Testis (tissue), 3 donors: Measurements from ENCODE around the gene CYTH2. TPM values are rescaled to one million over a fixed set of nuclear protein-coding genes. Genes with fewer than 3 reads are reported as not detected.
"Not testable (repeated sequence)": the region's sequence is repeated elsewhere in the genome, so short reads cannot be mapped to it uniquely, and the experiment has no call there.

Experiments
- DNase-seq: peaks from one replicate; pipeline ENCODE4 v3.0.0-alpha.2; 2019
- H3K27ac ChIP-seq, 2 donors: fragments of 200-600 bp; sonication (generic); one replicate each; pipeline ENCODE4 v1.5.1; 2019
- H3K27me3 ChIP-seq: fragments of 200-600 bp; sonication (generic); one replicate; pipeline ENCODE4 v1.5.1; 2019
- H3K36me3 ChIP-seq: fragments of 200-600 bp; sonication (generic); one replicate; pipeline ENCODE4 v1.5.1; 2017; ENCODE audit warnings: low read depth; ENCODE audit errors: missing control alignments
- H3K4me1 ChIP-seq: fragments of 200-600 bp; sonication (generic); one replicate; pipeline ENCODE4 v1.5.1; 2019
- H3K4me3 ChIP-seq, 2 donors: fragments of 200-600 bp; sonication (generic); one replicate each; pipeline ENCODE4 v1.5.1; 2017 to 2019
- H3K9me3 ChIP-seq: fragments of 200-600 bp; sonication (generic); one replicate; pipeline ENCODE4 v1.5.1; 2017
- POLR2A ChIP-seq: fragments of 450-650 bp; IDR thresholded peaks from one replicate; pipeline ENCODE4 v1.6.1; 2017; ENCODE audit warnings: antibody characterized with exemption, mild to moderate bottlenecking, moderate library complexity
- WGBS, 2 donors: methylation state at CpG; one replicate each; pipeline ENCODE4 v1.1.5; 2018; 5-methylcytosine and 5-hydroxymethylcytosine counted together
- intact Hi-C: fragments of 100-400 bp; cut with DNase I; formaldehyde crosslinking; loops from one replicate; pipeline ENCODE4 v1.15.1; 2023; ENCODE audit warnings: low total_unique reads
- polyA plus RNA-seq: library from polyadenylated mRNA; stranded (reverse); fragments of 350-450 nt; fragmentation: Illumina TruSeq; extraction: RNeasy Lipid Tissue Mini Kit (QIAGEN cat#74804); gene quantifications from one replicate; pipeline ENCODE4 v1.2.3, GENCODE V29; 2014; ENCODE audit warnings: low read depth, low replicate concordance; ENCODE audit not compliant: insufficient read depth
- total RNA-seq, 2 donors: library from RNA; depleted of rRNA; stranded (reverse); fragments of >200 nt; gene quantifications; one replicate each; pipeline ENCODE4 v1.2.3, GENCODE V29; 2016
- TF ChIP-seq, protein P1 (sequence below), 3 experiments: fragments of 450-650 bp in 2 of 3; fragments of 200-600 bp in 1 of 3; sonication (generic) in 1 of 3; IDR thresholded peaks; one replicate each; pipeline ENCODE4 v1.5.1; 2016 to 2019; ENCODE audit warnings: antibody characterized with exemption in 3 of 3, mild to moderate bottlenecking in 2 of 3, moderate library complexity in 1 of 3

CYTH2 gene
- total and polyA plus RNA-seq, 3 donors from 2014 or later = 92.7 to 132 (median 123) TPM

DNA sequence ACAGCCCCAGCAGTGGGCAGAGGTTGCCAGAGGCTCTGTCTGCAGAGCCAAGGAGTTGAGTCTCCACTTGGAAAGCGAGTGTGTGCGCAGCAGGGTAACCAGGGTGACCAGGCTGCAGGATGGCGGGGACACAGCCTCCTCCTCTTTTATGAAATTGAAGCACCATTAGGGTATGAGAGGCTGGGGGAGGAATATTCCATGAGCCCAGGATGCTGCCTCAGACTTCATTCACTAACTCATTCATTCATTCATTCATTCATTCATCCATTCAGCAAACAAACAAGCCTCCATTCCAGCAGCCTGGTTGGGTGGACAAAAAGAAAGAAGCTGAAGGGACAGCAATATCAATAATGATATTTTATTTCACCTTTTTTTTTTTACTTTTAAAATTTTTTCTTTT lies 49.0 kb downstream of the CYTH2 start:
- peaks cover 8% of the 10 kb centered on the region for H3K4me1 ChIP-seq
- no peaks in the 10 kb centered on the region for H3K27me3 ChIP-seq
- H3K9me3 ChIP-seq = no peaks in the 10 kb centered on the region
- H3K36me3 ChIP-seq = no peaks in the 10 kb centered on the region
- no peak overlapping the region for H3K4me3 ChIP-seq
- DNase-seq = no peak
- 87 to 97% methylated on average over 3 of the region's 3 CpGs for WGBS, 2 donors
- intact Hi-C loops = no loop called here
- no peak overlapping the region for H3K27ac ChIP-seq
- no peak for TF ChIP-seq POLR2A
- TF ChIP-seq, protein P1, sequence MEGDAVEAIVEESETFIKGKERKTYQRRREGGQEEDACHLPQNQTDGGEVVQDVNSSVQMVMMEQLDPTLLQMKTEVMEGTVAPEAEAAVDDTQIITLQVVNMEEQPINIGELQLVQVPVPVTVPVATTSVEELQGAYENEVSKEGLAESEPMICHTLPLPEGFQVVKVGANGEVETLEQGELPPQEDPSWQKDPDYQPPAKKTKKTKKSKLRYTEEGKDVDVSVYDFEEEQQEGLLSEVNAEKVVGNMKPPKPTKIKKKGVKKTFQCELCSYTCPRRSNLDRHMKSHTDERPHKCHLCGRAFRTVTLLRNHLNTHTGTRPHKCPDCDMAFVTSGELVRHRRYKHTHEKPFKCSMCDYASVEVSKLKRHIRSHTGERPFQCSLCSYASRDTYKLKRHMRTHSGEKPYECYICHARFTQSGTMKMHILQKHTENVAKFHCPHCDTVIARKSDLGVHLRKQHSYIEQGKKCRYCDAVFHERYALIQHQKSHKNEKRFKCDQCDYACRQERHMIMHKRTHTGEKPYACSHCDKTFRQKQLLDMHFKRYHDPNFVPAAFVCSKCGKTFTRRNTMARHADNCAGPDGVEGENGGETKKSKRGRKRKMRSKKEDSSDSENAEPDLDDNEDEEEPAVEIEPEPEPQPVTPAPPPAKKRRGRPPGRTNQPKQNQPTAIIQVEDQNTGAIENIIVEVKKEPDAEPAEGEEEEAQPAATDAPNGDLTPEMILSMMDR (IDR thresholded peaks at IDR 0.05) = no peak

DNA sequence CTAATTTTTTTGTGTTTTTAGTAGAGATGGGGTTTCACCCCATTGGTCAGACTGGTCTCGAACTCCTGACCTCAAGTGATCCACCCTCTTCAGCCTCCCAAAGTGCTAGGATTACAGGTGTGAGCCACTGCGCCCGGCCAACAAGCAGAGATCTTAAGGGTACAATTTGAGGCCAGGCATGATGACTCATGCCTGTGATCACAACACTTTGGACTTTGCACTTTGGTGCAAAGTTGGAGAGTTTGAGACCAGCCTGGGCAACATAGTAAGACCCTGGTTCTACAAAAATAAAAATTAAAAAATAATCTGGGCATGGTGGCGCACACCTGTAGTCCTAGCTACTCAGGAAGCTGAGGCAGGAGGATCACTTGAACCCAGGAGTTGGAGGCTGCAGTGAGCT lies 50.3 kb downstream of the CYTH2 start:
- 89 to 94% methylated on average over 4 of the region's 4 CpGs for WGBS, 2 donors
- intact Hi-C loops, H3K36me3 ChIP-seq, H3K9me3 ChIP-seq, H3K4me1 ChIP-seq, DNase-seq, H3K4me3 ChIP-seq, H3K27ac ChIP-seq, H3K27me3 ChIP-seq: not testable (repeated sequence)

DNA sequence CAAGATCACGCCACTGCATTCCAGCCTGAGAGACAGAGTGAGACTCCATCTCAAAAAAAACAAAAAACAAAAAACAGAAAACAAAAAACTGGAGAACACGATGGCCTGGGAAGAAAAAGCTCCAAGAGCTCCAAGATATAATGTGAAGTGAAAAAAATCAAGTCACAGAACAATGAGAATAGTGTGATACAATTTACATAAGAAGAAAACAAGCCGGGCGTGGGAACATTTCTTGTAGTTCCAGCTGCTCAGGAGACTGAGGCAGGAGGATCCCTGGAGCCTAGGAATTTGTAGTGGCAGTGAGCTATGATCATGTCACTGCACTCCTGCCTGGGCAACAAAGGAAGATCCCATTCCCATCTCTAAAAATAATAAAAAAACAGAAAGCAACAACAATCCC lies 51.0 kb downstream of the CYTH2 start:
- TF ChIP-seq POLR2A = no peak
- TF ChIP-seq, protein P1 (IDR thresholded peaks at IDR 0.05) = no peak
- Histone ChIP-seq H3K9me3 (no peaks in the 10 kb centered on the region), H3K4me3 (no peak overlapping the region), H3K27me3 (no peaks in the 10 kb centered on the region), H3K4me1 (no peaks in the 10 kb centered on the region), H3K27ac (no peak overlapping the region), H3K36me3 (no peaks in the 10 kb centered on the region)
- intact Hi-C loops = no loop called here
- no peak for DNase-seq
- WGBS, 2 donors = 53 to 64% methylated on average over 4 of the region's 4 CpGs

DNA sequence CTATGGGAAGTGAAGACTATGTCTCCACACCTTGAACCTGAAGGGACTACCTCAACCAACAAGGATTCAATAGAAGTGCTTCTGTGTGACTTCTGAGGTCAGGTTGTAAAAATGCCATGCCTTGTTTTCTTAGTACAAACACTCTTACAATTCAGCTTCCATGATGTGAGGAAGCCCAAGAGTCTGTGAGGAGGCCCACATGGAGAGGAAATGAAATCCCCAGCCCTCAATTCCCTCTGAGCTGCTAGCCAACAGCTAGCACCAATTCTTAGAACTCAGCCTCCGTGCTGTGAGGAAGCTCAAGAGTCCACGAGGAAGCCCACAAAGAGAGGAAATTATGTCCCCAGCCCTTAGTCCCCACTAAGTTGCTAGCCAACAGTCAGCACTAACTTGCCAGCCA lies 55.1 kb downstream of the CYTH2 start:
- WGBS, 2 donors = 88 to 95% methylated on average over 2 of the region's 2 CpGs
- no peaks in the 10 kb centered on the region for H3K27me3 ChIP-seq
- no peaks in the 10 kb centered on the region for H3K9me3 ChIP-seq
- no peaks in the 10 kb centered on the region for H3K4me1 ChIP-seq
- H3K4me3 ChIP-seq = no peak overlapping the region
- DNase-seq = no peak
- intact Hi-C loops = no loop called here
- no peak for TF ChIP-seq POLR2A
- TF ChIP-seq, protein P1 (IDR thresholded peaks at IDR 0.05) = no peak
- H3K27ac ChIP-seq = no peak overlapping the region
- H3K36me3 ChIP-seq = no peaks in the 10 kb centered on the region

DNA sequence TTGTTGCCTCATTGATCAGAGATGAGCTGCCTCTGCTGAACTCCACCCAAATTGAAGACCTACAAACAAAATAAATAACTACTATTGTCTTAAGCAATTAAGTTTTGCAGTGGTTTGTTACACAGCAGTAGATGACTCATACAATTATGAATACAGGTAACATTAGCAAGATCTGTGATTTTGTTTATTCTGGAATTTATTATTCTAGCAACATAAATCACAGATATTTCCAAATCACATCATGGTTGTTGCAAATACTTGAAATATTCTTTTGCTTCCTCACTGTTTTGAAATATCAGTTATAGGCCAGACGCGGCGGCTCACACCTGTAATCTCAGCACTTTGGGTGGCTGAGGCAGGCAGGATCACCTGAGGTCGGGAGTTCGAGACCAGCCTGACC lies 55.6 kb downstream of the CYTH2 start:
- H3K4me3 ChIP-seq = no peak overlapping the region
- H3K36me3 ChIP-seq = no peaks in the 10 kb centered on the region
- TF ChIP-seq POLR2A = no peak
- TF ChIP-seq, protein P1 (IDR thresholded peaks at IDR 0.05) = no peak
- no peaks in the 10 kb centered on the region for H3K9me3 ChIP-seq
- no peaks in the 10 kb centered on the region for H3K27me3 ChIP-seq
- 86 to 98% methylated on average over 5 of the region's 5 CpGs for WGBS, 2 donors
- H3K27ac ChIP-seq = no peak overlapping the region
- DNase-seq = no peak
- intact Hi-C loops = no loop called here
- H3K4me1 ChIP-seq = no peaks in the 10 kb centered on the region
